ENCODE results near the gene EZH2. TPM values are rescaled to one million over a fixed set of nuclear protein-coding genes. Genes with fewer than 3 reads are reported as not detected.

EZH2 gene
- total and polyA plus RNA-seq, 4 donors = 17.2 to 34.2 (median 22.2) TPM

- H3K9me3 ChIP-seq (ENCODE audit: control insufficient read depth, insufficient read depth, low read length) = no peaks in the 10 kb centered on the region
- H3K4me3 ChIP-seq (ENCODE audit: low read depth, low read length) = no peak overlapping the region
- no peaks in the 10 kb centered on the region for H3K36me3 ChIP-seq (ENCODE audit: control insufficient read depth, insufficient read depth, low read length)
- H3K4me1 ChIP-seq (ENCODE audit: control insufficient read depth, insufficient read depth, low read length) = peaks cover 3% of the 10 kb centered on the region
- no peaks in the 10 kb centered on the region for H3K27me3 ChIP-seq (ENCODE audit: control insufficient read depth, insufficient read depth, low read length)
- WGBS (ENCODE audit: insufficient coverage) = 91% methylated on average over 6 of the region's 9 CpGs
- DNase-seq (ENCODE audit: low read depth in 4 of 6, low spot score in 6 of 6) = no peak
- H3K27ac ChIP-seq (ENCODE audit: low read depth, low read length) = no peak overlapping the region
These were observed 22.8 kb upstream of the EZH2 start for GRCh38 chr7:148906707-148907498.

- peaks cover 3% of the 10 kb centered on the region for H3K4me1 ChIP-seq (ENCODE audit: control insufficient read depth, insufficient read depth, low read length)
- no peaks in the 10 kb centered on the region for H3K9me3 ChIP-seq (ENCODE audit: control insufficient read depth, insufficient read depth, low read length)
- H3K36me3 ChIP-seq (ENCODE audit: control insufficient read depth, insufficient read depth, low read length) = no peaks in the 10 kb centered on the region
- H3K4me3 ChIP-seq (ENCODE audit: low read depth, low read length) = no peak overlapping the region
- 5% methylated on average over 3 of the region's 6 CpGs for WGBS (ENCODE audit: insufficient coverage)
- peak in 1 of 6 donors; percentile 21 for DNase-seq (ENCODE audit: low read depth in 4 of 6, low spot score in 6 of 6)
- H3K27ac ChIP-seq (ENCODE audit: low read depth, low read length) = no peak overlapping the region
- no peaks in the 10 kb centered on the region for H3K27me3 ChIP-seq (ENCODE audit: control insufficient read depth, insufficient read depth, low read length)
These were observed 21.1 kb upstream of the EZH2 start for GRCh38 chr7:148905093-148905666.

- no peaks in the 10 kb centered on the region for H3K36me3 ChIP-seq (ENCODE audit: control insufficient read depth, insufficient read depth, low read length)
- WGBS (ENCODE audit: insufficient coverage) = no CpG with 5 or more reads among the region's 1 CpG
These were observed 19.4 kb upstream of the EZH2 start for GRCh38 chr7:148903504-148903903.

GRCh38 chr7:148901178-148901577 is 17.1 kb upstream of the EZH2 start:
- peaks cover 3% of the 10 kb centered on the region for H3K4me1 ChIP-seq (ENCODE audit: control insufficient read depth, insufficient read depth, low read length)

More at GRCh38 chr7:148903504-148903903, 19.4 kb upstream of the EZH2 start:
- DNase-seq (ENCODE audit: low read depth in 4 of 6, low spot score in 6 of 6) = no peak
- no peaks in the 10 kb centered on the region for H3K27me3 ChIP-seq (ENCODE audit: control insufficient read depth, insufficient read depth, low read length)
- no peak overlapping the region for H3K4me3 ChIP-seq (ENCODE audit: low read depth, low read length)
- H3K27ac ChIP-seq (ENCODE audit: low read depth, low read length) = no peak overlapping the region
- H3K9me3 ChIP-seq (ENCODE audit: control insufficient read depth, insufficient read depth, low read length) = no peaks in the 10 kb centered on the region
- H3K4me1 ChIP-seq (ENCODE audit: control insufficient read depth, insufficient read depth, low read length) = peaks cover 3% of the 10 kb centered on the region

GRCh38 chr7:148898845-148899484 is 14.9 kb upstream of the EZH2 start:
- Histone ChIP-seq H3K27me3 (ENCODE audit: control insufficient read depth, insufficient read depth, low read length) (no peaks in the 10 kb centered on the region), H3K4me1 (ENCODE audit: control insufficient read depth, insufficient read depth, low read length) (no peaks in the 10 kb centered on the region), H3K27ac (ENCODE audit: low read depth, low read length) (no peak overlapping the region), H3K36me3 (ENCODE audit: control insufficient read depth, insufficient read depth, low read length) (no peaks in the 10 kb centered on the region), H3K4me3 (ENCODE audit: low read depth, low read length) (no peak overlapping the region), H3K9me3 (ENCODE audit: control insufficient read depth, insufficient read depth, low read length) (no peaks in the 10 kb centered on the region)
- no peak for DNase-seq (ENCODE audit: low read depth in 4 of 6, low spot score in 6 of 6)
- 30% methylated on average over 5 of the region's 6 CpGs for WGBS (ENCODE audit: insufficient coverage)

More at GRCh38 chr7:148901178-148901577, 17.1 kb upstream of the EZH2 start:
- H3K36me3 ChIP-seq (ENCODE audit: control insufficient read depth, insufficient read depth, low read length) = no peaks in the 10 kb centered on the region
- no peak for DNase-seq (ENCODE audit: low read depth in 4 of 6, low spot score in 6 of 6)
- no peaks in the 10 kb centered on the region for H3K9me3 ChIP-seq (ENCODE audit: control insufficient read depth, insufficient read depth, low read length)
- no peak overlapping the region for H3K27ac ChIP-seq (ENCODE audit: low read depth, low read length)
- H3K27me3 ChIP-seq (ENCODE audit: control insufficient read depth, insufficient read depth, low read length) = no peaks in the 10 kb centered on the region
- H3K4me3 ChIP-seq (ENCODE audit: low read depth, low read length) = no peak overlapping the region
- 71% methylated on average over 3 of the region's 3 CpGs for WGBS (ENCODE audit: insufficient coverage)

- H3K4me3 ChIP-seq (ENCODE audit: low read depth, low read length) = no peak overlapping the region
- no peaks in the 10 kb centered on the region for H3K27me3 ChIP-seq (ENCODE audit: control insufficient read depth, insufficient read depth, low read length)
- no peaks in the 10 kb centered on the region for H3K4me1 ChIP-seq (ENCODE audit: control insufficient read depth, insufficient read depth, low read length)
- H3K36me3 ChIP-seq (ENCODE audit: control insufficient read depth, insufficient read depth, low read length) = no peaks in the 10 kb centered on the region
- DNase-seq (ENCODE audit: low read depth in 4 of 6, low spot score in 6 of 6) = no peak
- no CpG with 5 or more reads among the region's 2 CpGs for WGBS (ENCODE audit: insufficient coverage)
- no peaks in the 10 kb centered on the region for H3K9me3 ChIP-seq (ENCODE audit: control insufficient read depth, insufficient read depth, low read length)
- H3K27ac ChIP-seq (ENCODE audit: low read depth, low read length) = no peak overlapping the region
These were observed 10.5 kb upstream of the EZH2 start for GRCh38 chr7:148894591-148894990.

- Histone ChIP-seq H3K36me3 (ENCODE audit: control insufficient read depth, insufficient read depth, low read length) (no peaks in the 10 kb centered on the region), H3K27ac (ENCODE audit: low read depth, low read length) (no peak overlapping the region), H3K9me3 (ENCODE audit: control insufficient read depth, insufficient read depth, low read length) (no peaks in the 10 kb centered on the region), H3K4me3 (ENCODE audit: low read depth, low read length) (no peak overlapping the region), H3K4me1 (ENCODE audit: control insufficient read depth, insufficient read depth, low read length) (no peaks in the 10 kb centered on the region), H3K27me3 (ENCODE audit: control insufficient read depth, insufficient read depth, low read length) (no peaks in the 10 kb centered on the region)
- WGBS (ENCODE audit: insufficient coverage) = no CpG with 5 or more reads among the region's 2 CpGs
- DNase-seq (ENCODE audit: low read depth in 4 of 6, low spot score in 6 of 6) = no peak
These were observed 9.0 kb upstream of the EZH2 start for GRCh38 chr7:148893071-148893470.

- no peak overlapping the region for H3K27ac ChIP-seq (ENCODE audit: low read depth, low read length)
- H3K4me1 ChIP-seq (ENCODE audit: control insufficient read depth, insufficient read depth, low read length) = peaks cover 6% of the 10 kb centered on the region
- H3K4me3 ChIP-seq (ENCODE audit: low read depth, low read length) = no peak overlapping the region
- DNase-seq (ENCODE audit: low read depth in 4 of 6, low spot score in 6 of 6) = no peak
- no peaks in the 10 kb centered on the region for H3K27me3 ChIP-seq (ENCODE audit: control insufficient read depth, insufficient read depth, low read length)
- no peaks in the 10 kb centered on the region for H3K9me3 ChIP-seq (ENCODE audit: control insufficient read depth, insufficient read depth, low read length)
- no peaks in the 10 kb centered on the region for H3K36me3 ChIP-seq (ENCODE audit: control insufficient read depth, insufficient read depth, low read length)
- 84% methylated on average over 4 of the region's 7 CpGs for whole genome bisulfite sequencing (ENCODE audit: insufficient coverage)
These were observed 4.2 kb upstream of the EZH2 start for GRCh38 chr7:148888300-148888699.

GRCh38 chr7:148886844-148887243 is 2.8 kb upstream of the EZH2 start:
- DNase-seq (ENCODE audit: low read depth in 4 of 6, low spot score in 6 of 6) = no peak
- H3K4me3 ChIP-seq (ENCODE audit: low read depth, low read length) = no peak overlapping the region
- peaks cover 6% of the 10 kb centered on the region for H3K4me1 ChIP-seq (ENCODE audit: control insufficient read depth, insufficient read depth, low read length)
- no peaks in the 10 kb centered on the region for H3K9me3 ChIP-seq (ENCODE audit: control insufficient read depth, insufficient read depth, low read length)
- no peak overlapping the region for H3K27ac ChIP-seq (ENCODE audit: low read depth, low read length)
- WGBS (ENCODE audit: insufficient coverage) = 80% methylated on average over 1 of the region's 4 CpGs
- no peaks in the 10 kb centered on the region for H3K27me3 ChIP-seq (ENCODE audit: control insufficient read depth, insufficient read depth, low read length)
- H3K36me3 ChIP-seq (ENCODE audit: control insufficient read depth, insufficient read depth, low read length) = no peaks in the 10 kb centered on the region

Measured in spinal cord (tissue), 10 donors.